Measurements from ENCODE around the gene NXPE3.
A peak's percentile ranks its signal among the peaks of the same experiment; 100 is the strongest.
"Not testable (repeated sequence)": the region's sequence is repeated elsewhere in the genome, so short reads cannot be mapped to it uniquely, and the experiment has no call there.

The NXPE3 gene

DNA sequence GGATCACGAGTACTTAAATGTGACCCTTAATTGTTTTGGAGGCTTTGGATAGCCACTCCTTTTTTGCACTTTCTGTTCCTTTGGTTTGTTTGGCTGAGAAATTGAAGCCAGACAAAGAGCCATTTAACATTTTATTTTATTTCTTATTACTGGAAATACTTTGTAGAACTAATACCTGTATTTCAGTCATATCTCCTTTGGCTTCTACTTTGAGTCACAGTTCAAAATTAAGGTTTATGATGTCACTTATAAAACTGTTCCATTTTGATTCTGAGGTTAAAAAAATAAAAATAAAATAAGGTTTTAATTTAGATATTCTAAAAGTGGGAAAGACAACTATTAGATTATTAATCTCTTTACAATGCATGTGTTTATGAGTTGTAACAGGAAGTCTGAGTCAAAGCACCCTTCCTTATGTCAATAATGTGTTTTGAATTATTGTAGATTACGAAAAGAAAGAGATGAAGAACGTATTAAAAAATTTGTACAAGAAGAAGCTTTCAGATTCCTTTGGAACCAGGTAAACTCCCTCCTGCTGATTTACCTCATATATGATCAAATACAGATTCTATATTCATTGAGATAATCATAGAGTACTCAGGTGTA, 16.9 kb upstream of the NXPE3 start:
- H3K36me3 ChIP-seq: peaks cover 81% of the 10 kb centered on the region
- H3K9me3 ChIP-seq: no peaks in the 10 kb centered on the region
- no peak for TF ChIP-seq Cebpa-rat (IDR thresholded peaks at IDR 0.05)
- no peak overlapping the region for H3K27ac ChIP-seq
- no peaks in the 10 kb centered on the region for H3K27me3 ChIP-seq
- no peaks in the 10 kb centered on the region for H3K4me1 ChIP-seq
- H3K4me2 ChIP-seq: no peak overlapping the region
- no peaks in the 10 kb centered on the region for H4K20me1 ChIP-seq
- no peak overlapping the region for H3K9ac ChIP-seq
- no peak overlapping the region for H3K4me3 ChIP-seq

DNA sequence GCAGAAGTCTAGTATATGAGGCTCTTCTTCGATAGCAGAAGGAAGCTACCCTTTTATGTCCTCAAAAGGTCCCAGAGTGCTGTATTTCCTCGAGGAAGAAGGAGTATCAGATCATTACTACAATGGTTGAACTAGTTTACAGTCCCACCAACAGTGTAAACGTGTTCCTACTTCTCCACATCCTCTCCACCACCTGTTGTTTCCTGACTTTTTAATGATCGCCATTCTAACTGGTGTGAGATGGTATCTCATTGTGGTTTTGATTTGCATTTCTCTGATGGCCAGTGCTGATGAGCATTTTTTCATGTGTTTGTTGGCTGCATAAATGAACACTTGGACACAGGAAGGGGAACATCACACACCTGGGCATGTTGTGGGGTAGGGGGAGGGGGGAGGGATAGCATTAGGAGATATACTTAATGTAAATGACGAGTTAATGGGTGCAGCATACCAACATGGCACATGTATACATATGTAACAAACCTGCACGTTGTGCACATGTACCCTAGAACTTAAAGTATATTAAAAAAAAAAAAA, 1.2 kb upstream of the NXPE3 start:
- H4K20me1 ChIP-seq, H3K4me3 ChIP-seq, H3K9ac ChIP-seq: not testable (repeated sequence)

DNA sequence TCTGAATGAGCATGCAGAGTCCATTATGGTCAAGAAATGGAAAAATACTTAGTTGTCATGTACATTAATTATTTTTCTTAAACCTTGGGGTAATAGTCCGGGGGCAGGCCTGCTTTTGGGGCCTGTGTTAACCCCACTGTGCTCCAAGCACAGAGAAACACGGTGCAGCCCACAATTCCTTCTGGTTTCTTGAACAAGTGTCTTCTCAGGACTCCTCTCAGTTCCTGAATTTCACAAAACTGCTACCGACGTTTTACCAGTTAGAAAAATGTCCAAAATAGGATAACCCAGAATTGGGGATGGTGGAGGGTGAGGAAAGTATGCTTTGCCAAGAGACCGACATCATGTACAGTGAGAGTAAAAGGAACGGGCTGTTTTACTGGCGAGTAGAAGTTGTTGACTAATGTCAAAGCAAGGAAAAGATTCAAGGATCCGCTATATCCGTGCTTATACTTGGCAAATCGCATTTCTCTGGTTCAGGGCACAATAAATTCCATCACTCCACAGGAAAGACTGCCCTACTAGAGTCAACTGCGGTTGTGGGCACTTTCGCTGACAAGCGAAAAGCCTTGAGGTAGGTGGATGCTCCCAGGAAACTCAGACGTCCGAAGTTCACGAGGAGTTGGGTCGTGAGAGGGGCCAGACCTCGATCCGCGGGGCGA, 495 bp upstream of the NXPE3 start:
- H3K9ac ChIP-seq: peak overlapping the region; percentile 80
- H3K4me2 ChIP-seq: peak overlapping the region; percentile 80
- no peaks in the 10 kb centered on the region for H3K27me3 ChIP-seq
- no peak for TF ChIP-seq Cebpa-rat (IDR thresholded peaks at IDR 0.05)
- peaks cover 24% of the 10 kb centered on the region for H3K4me1 ChIP-seq
- H3K36me3 ChIP-seq: peaks cover 11% of the 10 kb centered on the region
- peak overlapping the region; percentile 73 for H3K27ac ChIP-seq
- H3K4me3 ChIP-seq: peak overlapping the region; percentile 82
- no peaks in the 10 kb centered on the region for H3K9me3 ChIP-seq
- no peaks in the 10 kb centered on the region for H4K20me1 ChIP-seq

More for the DNA sequence above, 1.2 kb upstream of the NXPE3 start:
- not testable (repeated sequence) for H3K4me2 ChIP-seq, H3K27me3 ChIP-seq, H3K9me3 ChIP-seq, H3K27ac ChIP-seq, H3K36me3 ChIP-seq
- peaks cover 24% of the 10 kb centered on the region for H3K4me1 ChIP-seq

DNA sequence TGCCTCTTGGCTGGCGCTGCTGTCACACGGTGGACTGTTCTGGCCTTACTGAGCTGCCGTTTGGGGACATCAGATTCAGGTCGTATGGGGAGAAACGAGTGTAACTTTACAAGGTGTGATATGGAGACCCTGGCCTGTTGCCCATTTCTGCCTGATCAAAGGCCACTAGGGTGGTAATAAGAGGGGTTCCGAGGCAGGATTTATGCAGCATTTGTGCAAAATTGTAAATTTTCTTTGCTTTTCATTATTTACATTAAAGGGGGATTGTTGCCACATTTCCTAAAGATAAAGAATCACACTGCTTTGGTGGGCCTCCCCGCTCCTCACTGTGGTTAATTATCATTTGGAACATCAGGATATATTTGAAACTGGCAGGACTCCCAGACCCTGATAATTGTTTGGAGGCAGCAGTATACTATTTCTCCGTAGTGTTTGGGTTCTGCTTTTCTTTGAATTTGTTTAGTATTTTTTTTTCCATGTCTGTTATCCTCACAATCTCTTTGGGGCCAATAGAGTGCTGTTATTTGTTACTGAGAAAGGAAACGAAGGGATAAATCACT, 891 bp downstream of the NXPE3 start:
- H3K9me3 ChIP-seq: no peaks in the 10 kb centered on the region

DNA sequence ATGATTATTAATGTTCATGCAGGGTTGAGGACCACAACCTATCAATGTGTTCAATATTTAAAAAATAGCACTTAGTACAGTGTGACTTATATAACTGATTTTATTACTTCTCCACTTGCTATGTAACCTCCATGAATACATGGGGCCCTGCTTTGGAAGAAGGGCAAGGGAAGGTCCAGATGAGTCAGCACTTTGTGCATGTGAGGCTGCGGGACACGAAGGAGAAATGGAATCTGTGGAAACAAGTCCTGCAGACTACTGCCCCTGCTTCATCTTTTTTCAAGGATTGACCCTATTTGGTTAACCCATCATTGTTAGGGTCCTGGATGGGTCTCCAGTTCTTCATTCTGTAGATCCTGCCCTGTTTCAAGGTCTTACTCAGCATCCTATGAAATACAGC, 1.6 kb downstream of the NXPE3 start:
- H3K9ac ChIP-seq: no peak overlapping the region
- H3K27ac ChIP-seq: no peak overlapping the region
- H3K9me3 ChIP-seq: no peaks in the 10 kb centered on the region
- H3K4me3 ChIP-seq: no peak overlapping the region
- no peak for TF ChIP-seq Cebpa-rat (IDR thresholded peaks at IDR 0.05)
- H3K27me3 ChIP-seq: no peaks in the 10 kb centered on the region
- H3K4me2 ChIP-seq: no peak overlapping the region
- H3K4me1 ChIP-seq: peaks cover 24% of the 10 kb centered on the region
- peaks cover 31% of the 10 kb centered on the region for H3K36me3 ChIP-seq
- no peaks in the 10 kb centered on the region for H4K20me1 ChIP-seq

More for the DNA sequence above, 891 bp downstream of the NXPE3 start:
- H3K36me3 ChIP-seq: peaks cover 25% of the 10 kb centered on the region
- H3K27me3 ChIP-seq: no peaks in the 10 kb centered on the region
- peak overlapping the region; percentile 80 for H3K4me2 ChIP-seq
- H4K20me1 ChIP-seq: no peaks in the 10 kb centered on the region
- H3K4me1 ChIP-seq: peaks cover 24% of the 10 kb centered on the region
- H3K27ac ChIP-seq: no peak overlapping the region
- TF ChIP-seq Cebpa-rat (IDR thresholded peaks at IDR 0.05): no peak
- H3K9ac ChIP-seq: peak overlapping the region; percentile 80
- peak overlapping the region; percentile 82 for H3K4me3 ChIP-seq

DNA sequence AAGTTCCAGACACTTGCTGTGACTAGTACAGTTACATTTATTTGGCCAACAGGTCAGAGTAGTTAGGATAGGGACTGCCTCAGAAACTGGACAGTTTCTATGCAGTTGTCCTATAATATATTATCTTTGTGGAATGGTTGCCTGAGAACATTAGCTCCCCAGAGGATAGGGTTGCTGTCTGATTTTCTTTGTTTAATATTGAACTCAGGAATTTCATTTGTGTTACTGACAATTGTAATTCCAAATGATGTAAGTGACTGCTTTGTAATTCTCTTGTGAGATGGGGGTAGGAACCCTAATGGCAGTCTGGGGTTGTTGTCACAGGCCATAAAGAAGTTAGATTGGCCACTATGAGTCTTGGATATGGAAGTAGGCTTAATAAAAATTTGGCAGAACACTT, 2.2 kb downstream of the NXPE3 start:
- H3K9ac ChIP-seq: no peak overlapping the region
- TF ChIP-seq Cebpa-rat (IDR thresholded peaks at IDR 0.05): no peak
- no peaks in the 10 kb centered on the region for H3K27me3 ChIP-seq
- no peaks in the 10 kb centered on the region for H3K9me3 ChIP-seq
- no peak overlapping the region for H3K4me2 ChIP-seq
- peaks cover 24% of the 10 kb centered on the region for H3K4me1 ChIP-seq
- H3K36me3 ChIP-seq: peaks cover 36% of the 10 kb centered on the region
- H3K4me3 ChIP-seq: no peak overlapping the region
- no peaks in the 10 kb centered on the region for H4K20me1 ChIP-seq
- no peak overlapping the region for H3K27ac ChIP-seq

DNA sequence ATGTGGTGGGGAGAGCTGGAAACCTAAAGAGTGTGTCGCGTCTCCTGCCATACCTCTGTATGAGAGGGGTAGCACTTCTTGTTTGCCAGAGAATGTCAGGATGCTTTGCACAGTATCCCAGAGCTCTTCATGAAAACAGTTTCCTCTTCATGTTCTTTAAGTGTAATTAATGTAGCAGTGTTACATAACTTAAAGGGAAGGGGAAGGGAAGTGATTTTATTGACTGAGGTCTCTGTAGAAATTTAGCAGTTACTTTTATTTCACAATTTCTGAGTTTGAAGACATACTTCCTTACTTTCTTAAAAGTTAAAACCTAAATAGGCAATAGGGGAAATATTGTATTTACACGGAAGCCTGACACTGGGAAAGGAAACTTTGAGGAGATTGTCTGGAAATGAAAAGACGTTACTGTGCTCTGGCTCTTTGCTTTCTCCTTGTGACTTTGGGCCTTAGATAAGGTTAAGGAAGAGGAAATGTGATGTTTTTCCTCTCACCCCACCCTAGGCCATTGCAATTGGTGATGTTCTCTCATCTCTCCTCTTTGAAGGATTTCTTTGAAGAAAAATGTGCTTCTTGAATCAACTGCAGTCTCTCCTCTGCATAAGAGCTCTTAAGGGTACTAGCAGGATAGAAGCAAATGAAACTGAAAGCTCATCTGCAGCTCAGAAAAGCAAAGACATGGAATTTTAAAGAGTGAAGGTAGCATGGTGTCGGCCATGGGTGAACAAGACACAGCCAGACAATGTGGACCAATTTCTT, 6.0 kb downstream of the NXPE3 start:
- Histone ChIP-seq H3K4me3 (no peak overlapping the region), H3K27me3 (no peaks in the 10 kb centered on the region), H3K4me2 (no peak overlapping the region), H3K27ac (no peak overlapping the region), H3K9ac (no peak overlapping the region), H3K9me3 (no peaks in the 10 kb centered on the region), H3K36me3 (peaks cover 72% of the 10 kb centered on the region), H3K4me1 (peaks cover 12% of the 10 kb centered on the region), H4K20me1 (no peaks in the 10 kb centered on the region)
- TF ChIP-seq Cebpa-rat (IDR thresholded peaks at IDR 0.05): no peak

DNA sequence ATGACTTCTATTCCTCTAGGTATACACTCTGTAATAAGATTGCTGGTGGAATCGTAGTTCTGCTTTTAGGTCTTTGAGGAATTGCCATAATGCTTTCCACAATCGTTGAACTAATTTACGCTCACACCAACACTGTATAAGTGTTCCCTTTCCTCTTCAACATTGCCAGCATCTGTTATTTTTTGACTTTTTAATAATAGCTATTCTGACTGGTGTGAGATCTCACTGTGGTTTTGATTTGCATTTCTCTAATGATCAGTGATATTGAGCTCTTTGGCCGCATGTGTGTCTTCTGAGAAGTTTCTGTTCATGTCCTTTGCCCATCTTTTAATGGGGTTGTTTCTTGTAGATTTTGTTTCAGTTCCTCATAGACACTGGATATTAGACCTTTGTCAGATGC, 12.8 kb downstream of the NXPE3 start:
- Histone ChIP-seq H3K9ac (no peak overlapping the region), H3K27ac (no peak overlapping the region), H3K36me3 (peaks cover 94% of the 10 kb centered on the region), H3K9me3 (peaks cover 42% of the 10 kb centered on the region), H3K4me2 (no peak overlapping the region), H4K20me1 (no peaks in the 10 kb centered on the region), H3K27me3 (no peaks in the 10 kb centered on the region), H3K4me3 (no peak overlapping the region), H3K4me1 (no peaks in the 10 kb centered on the region)
- no peak for TF ChIP-seq Cebpa-rat (IDR thresholded peaks at IDR 0.05)

DNA sequence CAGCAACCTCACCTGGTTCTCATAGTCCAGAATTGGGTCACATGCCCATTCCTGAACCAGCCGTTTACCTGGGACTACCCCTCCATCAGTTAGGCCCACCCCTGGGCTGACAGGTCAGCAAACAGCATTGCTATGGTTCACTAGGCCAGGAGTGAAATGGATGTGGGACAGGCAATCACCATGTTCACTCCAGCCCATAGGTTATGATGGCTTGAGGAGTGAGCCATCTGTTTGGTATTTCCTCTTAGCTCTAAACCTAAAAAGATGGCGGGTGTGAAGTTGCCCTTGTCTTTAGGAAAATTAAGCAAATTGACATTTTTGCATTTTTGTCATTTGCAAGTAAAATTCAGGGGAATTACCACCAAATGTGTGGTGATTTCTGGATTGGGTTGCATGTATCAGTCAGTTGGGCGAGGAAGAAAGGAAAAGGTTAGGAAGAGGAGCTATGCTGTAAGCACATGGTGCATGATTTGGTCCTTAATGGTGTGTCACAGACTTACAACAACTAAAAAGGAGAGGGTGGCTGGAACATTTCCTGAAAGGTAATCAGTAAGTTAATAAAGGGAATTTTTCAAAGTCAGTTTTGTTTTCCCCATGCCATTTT, 17.2 kb downstream of the NXPE3 start:
- H4K20me1 ChIP-seq: no peaks in the 10 kb centered on the region
- H3K4me1 ChIP-seq: no peaks in the 10 kb centered on the region
- TF ChIP-seq Cebpa-rat (IDR thresholded peaks at IDR 0.05): no peak
- H3K9me3 ChIP-seq: peaks cover 33% of the 10 kb centered on the region
- peaks cover 61% of the 10 kb centered on the region for H3K36me3 ChIP-seq
- H3K27me3 ChIP-seq: no peaks in the 10 kb centered on the region
- H3K9ac ChIP-seq: no peak overlapping the region
- no peak overlapping the region for H3K4me3 ChIP-seq
- H3K27ac ChIP-seq: no peak overlapping the region
- H3K4me2 ChIP-seq: no peak overlapping the region

Data from BLaER1 (cell line).